GM19452 (cell line): Measurements from ENCODE around the gene C16orf46.
"Not testable (repeated sequence)": the region's sequence is repeated elsewhere in the genome, so short reads cannot be mapped to it uniquely, and the experiment has no call there.

Experiments
- ATAC-seq: cut with Tn5 transposase; IDR thresholded peaks from one replicate; pipeline ENCODE4 v1.9.1; 2021; ENCODE audit not compliant: unreplicated experiment

C16orf46 gene, protein sequence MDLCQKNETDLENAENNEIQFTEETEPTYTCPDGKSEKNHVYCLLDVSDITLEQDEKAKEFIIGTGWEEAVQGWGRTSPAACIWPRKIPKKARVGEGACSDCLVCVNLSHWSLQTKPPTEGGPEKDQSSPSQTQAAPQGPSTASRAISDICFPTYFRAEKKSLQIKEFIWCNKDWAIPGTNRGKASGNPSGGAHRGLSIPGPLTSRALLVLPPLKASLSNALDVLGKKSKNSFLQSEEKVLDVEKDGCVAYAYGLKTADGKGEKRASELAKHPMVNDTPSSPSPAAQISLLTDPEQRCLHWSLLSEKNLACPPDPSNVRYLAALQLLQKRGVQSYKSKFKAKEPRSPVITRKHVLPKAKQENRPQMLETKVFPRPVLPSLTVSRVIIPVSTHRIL

DNA sequence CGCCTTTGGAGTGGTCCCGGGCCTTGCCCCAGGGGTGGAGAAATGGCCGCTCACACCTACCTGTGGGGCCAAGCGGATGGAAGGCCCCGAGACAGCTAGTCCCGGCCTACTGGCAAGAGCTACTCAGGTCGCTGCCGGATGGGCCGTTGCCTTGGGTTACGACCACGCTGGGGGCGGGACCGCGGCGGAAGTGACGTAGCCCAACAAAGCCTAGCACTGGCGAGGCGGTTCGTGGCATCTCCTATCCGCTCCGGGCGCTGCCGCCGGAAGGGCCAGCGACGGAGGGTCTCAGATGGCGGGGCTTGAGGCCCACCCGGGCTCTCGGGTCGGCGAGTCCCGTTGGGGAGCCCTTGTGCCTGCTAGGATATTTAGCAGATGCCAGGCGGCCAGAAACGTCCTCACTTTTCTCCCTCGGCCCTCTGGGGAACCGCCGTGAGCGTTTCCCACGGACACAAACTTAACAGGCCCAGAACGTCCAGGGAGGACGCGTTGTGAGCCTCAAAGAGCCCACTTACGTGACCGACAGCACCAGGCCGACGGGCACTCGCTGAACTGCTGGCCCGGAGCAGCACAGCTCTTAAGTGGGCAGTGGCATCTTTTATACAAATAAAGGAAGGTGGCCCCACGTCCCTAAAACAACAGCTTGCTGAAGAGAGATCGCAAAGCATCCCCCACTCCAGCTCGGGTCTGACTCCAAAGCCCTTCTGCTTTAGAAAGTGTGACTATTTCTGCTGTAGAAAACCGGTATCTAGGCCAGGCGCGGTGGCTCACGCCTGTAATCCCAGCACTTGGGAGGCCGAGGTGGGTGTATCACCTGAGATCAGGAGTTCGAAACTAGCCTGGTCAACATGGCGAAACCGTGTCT is at the start of gene C16orf46:
Gene C16orf46 (minus strand): TSS at position 163 of the 865 bp plus-strand sequence. CDS start 13,283 bp downstream, outside the sequence.
- peak; percentile 94 for ATAC-seq

DNA sequence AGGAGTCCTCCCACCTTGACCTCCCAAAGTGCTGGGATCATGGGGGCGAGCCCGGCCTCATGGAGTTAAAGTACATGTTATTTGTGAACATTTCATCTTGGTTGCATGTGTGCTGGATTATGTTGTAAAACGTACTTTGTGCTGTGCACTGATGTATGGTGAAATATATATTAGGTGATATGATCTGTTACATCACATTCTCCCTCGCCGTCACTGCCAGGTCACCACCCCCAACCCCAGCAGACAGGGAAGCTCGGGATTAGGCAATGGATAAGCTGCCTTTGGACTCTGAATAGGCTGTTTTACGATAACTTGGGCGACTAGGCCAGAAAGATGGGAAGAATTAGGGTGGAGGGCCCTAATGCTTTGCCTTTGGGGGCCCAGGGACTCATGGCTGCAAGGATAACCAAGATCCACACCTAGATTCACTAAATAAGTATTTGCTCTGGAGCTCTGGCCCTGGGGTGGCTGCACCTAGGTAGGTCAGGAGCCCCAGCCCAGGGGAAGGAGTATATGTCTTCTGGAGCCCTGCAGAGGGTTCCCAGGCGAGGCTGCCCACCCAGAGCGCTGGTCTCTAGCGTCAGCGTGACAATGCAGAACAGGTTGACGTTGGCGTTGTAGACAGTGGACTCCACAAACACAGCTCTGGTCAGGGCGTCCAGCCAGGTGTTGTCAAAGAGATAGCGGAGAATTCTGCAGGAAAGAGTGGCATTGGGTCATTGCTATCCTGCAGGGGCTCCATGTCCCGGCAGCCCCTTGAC is 46.2 kb upstream of the C16orf46 start:
- no peak for ATAC-seq

DNA sequence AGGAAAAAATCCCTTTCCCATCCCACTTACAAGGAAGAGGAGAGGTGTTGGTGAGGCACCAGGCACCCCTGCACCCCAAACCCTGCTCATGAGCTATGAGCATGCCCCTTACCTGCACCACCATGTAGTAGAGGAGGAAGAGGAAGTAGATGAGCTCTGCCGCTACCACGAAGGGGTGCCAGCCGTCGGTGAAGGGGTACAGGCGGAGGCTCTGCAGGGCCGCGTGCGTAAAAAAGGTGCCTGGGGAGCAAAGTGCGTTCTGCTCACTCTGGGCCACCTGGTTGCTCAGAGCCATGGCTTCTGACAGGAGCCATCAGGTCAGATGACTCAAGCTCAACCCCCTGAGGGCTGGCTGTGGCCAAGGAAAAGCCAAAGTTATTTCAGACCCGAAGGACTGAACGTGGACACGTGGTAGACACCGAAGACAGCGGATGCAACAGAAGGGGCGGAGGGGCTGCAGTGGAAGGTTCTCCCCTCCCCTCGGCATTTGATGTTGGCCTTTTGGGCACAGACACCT is 44.5 kb upstream of the C16orf46 start:
- ATAC-seq: no peak

DNA sequence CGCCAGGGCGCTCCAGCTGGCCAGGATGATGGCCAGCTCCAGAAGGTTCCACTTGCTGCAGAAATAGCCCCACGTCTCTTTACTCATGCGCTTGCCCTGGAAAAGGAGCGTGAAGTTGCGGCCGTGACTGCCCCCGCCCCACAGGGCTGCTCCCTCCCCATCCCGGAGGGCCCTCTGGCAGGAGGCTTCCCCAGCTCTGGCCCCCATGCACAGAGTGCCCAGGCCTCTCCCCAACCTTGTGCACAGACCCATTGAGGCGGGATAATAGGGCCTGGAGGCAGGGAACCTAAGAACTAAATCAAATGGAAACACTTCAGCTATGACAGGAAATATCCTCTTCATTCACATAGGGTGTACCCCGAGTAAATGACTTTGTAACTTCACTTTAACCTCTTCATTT is 40.4 kb upstream of the C16orf46 start:
- ATAC-seq: no peak

DNA sequence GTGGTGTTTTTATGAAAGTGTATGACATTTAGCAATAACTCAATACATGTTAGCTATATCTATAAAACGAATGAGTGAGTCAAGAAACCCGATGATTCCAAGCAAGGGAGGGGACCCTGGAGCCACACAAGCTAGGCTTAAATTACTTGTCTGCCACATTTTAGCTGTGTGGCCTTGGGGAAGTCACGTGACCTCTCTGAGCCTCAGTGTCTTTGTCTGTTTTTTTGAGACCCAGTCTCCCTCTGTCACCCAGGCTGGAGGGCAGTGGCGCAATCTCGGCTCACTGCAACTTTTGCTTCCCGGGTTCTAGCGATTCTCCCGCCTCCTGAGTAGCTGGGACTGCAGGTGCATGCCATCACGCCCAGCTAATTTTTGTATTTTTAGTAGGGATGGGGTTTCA is 39.2 kb upstream of the C16orf46 start:
- ATAC-seq: no peak

DNA sequence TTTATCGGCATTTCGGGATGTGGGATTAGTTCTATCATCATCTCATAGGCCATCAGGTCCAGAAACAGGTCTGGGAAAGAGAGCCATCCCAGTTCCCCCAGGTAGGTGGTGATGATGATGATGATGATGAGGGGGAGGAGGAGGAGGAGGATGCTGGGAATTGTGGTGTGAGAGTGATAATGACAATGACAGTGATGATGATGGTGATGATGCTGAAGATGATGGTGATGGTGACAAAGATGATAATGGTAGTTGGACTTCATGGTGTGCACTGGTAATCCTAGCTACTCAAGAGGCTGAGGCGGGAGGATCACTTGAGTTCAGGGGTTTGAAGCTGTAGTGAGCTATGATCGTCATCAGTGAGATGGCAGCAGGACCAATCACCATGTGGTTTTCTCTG is 35.4 kb upstream of the C16orf46 start:
- no peak for ATAC-seq

DNA sequence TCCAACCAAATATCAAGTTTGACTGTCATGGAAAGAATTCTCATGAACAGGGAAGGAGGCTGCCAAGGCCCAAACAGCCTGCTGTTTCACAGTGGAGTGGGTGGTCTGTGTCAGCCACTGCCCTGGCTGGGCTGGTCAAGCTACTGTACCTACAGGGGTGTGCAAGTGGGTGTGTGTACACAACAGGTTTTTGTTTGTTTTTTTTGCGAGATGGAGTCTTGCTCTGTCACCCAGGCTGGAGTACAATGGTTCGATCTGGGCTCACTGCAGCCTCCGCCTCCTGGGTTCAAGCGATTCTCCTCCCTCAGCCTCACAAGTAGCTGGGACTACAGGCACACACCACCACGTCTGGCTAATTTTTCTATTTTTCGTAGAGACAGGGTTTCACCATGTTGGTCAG is 32.2 kb upstream of the C16orf46 start:
- ATAC-seq: not testable (repeated sequence)

DNA sequence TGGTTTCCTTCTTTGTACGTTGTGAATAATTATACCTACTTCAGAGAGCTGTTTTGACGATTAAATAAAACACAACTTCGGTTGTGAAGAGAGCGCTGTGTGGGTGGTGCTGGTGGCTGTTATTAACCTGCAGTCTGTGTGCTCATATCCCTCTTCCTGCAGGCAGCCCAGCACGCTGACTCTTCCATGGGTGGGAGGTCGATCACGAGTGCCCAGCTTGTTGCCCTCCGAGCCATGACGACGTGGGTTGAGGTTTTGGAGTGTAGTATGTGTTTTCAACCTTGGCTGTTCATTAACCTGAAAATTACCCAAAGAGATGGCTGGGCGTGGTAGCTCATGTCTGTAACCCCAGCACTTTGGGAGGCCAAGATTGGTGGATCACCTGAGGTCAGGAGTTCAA is 30.5 kb upstream of the C16orf46 start:
- ATAC-seq: no peak

DNA sequence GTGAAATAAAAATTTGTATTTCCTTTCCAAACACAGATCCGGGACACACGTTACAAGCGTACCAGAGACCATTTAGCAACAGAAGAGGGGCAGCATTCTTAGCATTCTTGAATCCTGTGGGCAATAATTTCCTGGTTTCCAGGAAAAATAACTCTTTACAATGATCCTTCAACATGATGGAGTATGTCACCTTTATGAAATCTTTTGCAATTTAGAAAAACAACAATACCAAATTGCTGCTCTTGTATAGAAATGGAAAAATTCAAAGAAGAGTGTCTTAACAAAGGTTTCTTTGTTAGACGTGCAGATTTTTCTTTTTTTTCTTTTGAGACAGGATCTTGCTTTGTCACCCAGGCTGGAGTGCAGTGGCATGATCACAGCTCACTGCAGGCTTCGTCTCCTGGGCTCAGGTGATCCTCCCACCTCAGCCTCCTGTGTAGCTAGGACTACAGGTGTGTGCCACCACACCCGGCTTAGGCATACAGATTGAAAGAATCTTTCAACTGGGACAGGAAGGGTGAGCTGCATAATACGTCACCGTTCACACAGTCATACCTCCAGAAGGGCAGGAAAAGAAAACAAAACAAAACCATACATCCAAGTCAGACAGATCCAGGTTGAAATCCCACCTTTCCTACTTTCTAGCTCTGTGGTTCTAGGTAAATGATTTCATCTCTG is 29.9 kb upstream of the C16orf46 start:
- ATAC-seq: no peak

DNA sequence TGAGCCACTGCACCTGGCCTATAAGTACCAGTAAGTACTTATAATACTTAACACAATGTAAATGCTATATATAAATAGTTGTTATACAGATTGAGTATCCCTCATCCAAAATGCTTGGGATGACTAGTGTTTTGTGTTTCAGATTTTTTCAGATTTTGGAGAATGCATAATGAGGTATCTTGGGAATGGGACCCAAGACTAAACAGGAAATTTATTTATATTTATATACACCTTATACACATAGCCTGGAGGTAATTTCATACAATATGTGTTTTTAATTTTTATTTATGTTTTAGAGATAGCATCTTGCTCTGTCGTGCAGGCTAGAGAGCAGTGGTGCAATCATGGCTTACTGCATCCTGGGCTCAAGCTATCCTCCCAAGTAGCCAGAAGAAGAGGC is 28.9 kb upstream of the C16orf46 start:
- ATAC-seq: no peak

DNA sequence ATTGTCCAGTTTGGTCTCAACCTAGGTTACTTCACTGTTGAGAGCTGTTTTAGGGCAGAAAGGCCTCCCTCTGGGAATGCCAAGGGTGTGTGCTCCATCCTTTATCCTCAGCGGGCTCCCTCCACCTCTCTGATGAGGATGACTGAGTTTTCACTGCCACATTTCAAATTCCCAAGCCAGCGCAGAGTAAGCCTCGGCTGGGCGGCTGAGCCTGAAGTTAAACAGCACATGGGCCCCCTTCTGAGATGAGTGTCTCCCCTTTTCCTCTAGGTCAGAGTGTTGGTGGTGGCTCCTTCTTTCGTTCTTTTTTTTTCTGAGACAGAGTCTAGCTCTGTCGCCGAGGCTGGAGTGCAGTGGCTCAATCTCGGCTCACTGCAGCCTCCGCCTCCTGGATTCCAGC is 24.7 kb upstream of the C16orf46 start:
- ATAC-seq: no peak

DNA sequence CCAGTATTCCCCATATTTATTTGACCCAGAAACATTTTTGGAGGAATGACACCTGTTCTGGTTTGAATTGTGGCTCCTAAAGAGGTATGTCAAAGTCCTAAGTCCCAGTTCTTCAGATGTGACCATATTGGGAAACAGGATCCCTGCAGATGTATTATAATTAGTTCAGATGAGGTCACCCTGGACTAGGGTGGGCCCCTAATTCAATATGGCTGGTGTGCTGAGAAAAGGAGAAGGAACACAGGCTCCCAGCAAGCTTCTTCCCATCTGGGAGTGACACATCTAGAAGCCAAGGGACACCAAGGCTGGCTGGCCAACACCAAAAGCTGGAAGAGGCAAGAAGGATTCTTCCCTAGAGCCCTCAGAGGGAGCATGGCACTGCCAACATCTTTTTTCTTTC is 22.9 kb upstream of the C16orf46 start:
- no peak for ATAC-seq

DNA sequence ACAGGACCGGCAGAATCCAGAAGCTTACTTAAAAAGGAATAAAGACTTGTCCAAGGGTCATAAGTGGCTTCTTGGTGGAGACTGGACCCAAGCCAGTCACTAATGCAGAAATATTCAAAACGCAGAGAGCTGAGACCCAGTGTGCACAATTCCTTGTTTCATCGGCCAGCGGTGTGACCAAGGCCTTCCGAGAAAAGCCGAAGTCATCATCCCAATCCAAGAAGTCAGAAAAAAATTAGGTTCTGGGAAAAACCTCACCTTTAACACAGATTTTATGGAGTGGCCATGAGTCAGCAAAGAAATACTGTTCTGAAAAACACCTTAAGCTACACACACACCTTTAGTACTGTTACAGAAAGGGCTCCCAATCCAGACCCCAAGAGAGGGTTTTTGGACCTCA is 20.2 kb upstream of the C16orf46 start:
- ATAC-seq: no peak

DNA sequence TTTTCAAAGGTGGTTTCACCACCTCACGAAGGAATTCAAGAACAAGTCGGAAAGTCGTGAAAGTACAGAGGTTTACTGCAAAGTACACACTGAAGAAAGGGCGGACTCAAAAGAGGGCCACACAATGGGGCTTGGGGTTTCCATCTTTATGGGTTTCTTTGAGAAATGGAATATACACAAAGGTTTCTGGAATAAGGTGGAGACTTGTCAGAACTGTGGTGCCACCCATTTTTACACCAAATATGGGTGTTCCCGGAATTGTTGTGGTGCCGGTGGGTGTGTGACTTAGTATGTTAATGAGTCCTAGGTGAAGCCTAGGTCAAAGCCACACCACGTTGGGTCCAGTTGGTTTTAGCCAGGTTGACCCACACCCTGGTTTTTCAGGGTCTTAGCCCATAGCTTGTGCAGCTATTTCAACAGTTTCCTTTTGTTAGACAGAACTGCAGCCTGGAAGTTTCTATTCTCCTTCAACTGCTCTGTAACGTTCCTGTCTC is 19.7 kb upstream of the C16orf46 start:
- ATAC-seq: no peak

DNA sequence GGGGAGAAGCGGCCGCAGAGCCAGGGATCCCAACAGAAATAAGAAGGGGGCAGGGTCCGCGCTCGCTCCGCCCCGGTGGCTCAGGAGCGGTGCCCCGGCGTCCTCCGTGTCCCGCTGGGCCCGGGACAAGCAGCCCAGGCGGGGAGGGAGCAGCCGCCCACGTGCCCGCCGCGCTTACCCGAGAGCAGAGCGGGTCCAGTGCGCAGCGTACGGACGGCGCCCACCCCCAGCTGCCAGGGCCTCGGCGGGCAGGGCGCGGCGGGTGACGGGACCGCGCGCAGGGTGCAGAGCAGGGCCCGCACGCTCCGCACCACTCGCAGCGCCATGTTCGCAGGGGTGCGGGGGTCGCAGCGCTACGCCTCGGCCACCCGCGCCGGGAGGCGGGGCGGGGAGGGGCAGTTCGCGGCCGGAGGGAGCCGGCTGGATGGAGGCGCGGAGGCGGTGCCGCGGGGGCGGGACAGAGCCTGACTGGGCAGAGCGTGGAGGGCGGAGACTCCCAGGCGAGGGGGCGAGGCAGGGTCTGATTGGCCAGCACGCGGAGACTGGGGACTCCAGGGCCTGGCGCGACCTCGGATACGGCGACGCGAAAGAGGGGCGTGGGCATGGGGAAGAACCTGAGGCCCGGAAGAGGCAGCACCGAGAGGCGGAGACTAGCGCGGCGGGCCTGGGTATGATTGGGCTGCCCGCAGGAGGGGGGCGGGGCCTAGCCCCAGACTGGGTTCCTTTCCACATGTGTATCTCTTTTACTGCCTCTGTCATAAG is 19.1 kb upstream of the C16orf46 start, which contains the start of gene GCSH:
Gene GCSH (minus strand): TSS at position 443 of the 762 bp plus-strand sequence. CDS start 117 bp downstream, at position 326.
- ATAC-seq: peak; percentile 97

DNA sequence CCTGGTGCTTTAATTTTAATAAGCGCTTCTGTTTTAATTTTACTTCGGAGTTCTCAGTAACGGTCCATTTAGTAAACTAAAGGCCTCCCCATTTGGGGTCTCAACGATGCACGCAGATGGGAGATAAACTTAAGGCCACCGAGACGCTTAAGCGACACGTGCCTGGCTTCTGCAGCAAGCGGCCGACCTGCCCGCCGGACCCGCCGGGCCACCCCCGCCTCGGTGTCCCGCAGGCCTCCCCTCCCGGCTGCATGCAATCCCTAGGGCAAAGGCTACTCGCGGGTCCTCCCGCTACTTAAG is 18.6 kb upstream of the C16orf46 start:
- peak; percentile 9 for ATAC-seq

DNA sequence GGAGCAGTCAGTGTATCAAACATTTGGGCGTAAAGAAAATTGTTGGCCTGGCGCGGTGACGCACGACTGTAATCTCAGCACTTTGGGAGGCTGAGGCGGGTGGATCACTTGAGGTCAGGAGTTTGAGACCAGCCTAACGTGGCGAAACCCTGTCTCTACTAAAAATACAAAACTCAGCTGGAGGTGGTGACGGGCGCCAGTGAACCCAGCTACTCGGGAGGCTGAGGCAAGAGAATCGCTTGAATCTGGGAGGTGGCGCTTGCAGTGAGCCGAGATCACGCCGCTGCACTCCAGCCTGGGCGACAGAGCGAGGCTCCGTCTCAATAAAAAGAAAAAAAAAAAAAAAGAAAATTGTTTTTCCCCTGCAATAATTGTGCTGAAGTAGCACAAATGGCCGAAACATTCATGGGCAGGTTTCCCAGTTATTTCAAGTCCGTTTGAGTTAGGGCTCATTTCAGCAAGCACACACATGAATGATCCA is 17.8 kb upstream of the C16orf46 start:
- ATAC-seq: no peak

DNA sequence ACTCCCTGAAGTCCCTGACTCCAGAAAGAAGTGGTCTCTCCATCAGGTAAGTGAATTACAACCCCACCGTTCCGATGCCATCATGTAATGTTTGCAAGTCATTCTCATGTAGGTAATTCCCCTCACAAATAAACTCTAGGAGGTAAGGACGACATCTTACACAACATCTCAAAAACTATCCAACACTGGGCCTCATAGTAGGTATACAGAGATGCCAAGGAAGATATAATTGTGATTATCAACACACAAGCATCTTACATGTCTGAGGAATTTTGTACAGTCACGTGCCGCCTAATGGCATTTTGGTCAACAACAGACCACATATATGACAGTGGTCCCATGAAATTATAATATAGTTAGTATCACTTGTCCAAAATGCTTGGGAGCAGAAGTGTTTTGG is 11.8 kb upstream of the C16orf46 start:
- ATAC-seq: no peak

DNA sequence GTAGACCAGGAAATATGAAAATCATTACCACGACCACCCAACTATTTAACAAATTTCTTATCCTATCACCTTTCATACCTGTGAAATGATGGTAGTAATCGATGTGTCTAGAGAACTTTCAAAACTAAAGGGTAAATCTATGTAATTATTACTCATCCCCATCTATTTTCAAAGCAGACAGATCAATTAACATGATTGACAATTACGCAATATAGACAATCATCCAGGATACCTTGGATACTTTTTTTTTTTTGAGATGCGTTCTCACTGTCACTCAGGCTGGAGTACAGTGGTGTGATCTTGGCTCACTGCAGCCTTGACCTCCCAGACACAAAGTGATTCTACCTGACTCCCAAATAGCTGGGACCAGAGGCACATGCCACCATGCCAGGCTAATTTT is 4.0 kb upstream of the C16orf46 start:
- ATAC-seq: no peak

DNA sequence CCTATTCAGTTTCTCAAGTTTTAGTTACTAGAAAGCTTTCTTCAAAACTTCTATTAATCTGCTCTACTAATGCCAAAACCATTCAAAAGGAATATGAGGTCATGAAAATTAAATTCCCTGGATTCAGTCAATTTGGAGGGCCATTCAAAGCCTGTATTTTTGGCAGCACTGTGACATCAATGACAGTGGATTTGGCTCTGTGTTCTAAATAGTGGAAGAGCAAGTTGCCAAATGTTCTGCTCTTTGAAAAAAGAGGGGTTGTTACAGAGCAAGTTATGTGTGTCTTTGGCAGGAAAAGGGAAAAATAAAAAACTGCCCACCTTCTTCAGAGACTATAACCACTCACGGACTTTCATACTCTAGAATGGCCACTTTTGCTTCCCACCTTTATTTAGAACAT is 3.2 kb upstream of the C16orf46 start:
- ATAC-seq: no peak
